ENCODE results near the gene CFAP99. TPM values are rescaled to one million over a fixed set of nuclear protein-coding genes. Genes with fewer than 3 reads are reported as not detected.

The CFAP99 gene
- total RNA-seq, 2 donors from 2014 or later = not detected

GRCh38 chr4:2402941-2403340, 15.8 kb upstream of the CFAP99 start:
- TF ChIP-seq CTCF (IDR thresholded peaks at IDR 0.05) = no peak
- no peak overlapping the region for H3K4me3 ChIP-seq
- H3K27ac ChIP-seq = no peak overlapping the region
- H3K36me3 ChIP-seq = no peaks in the 10 kb centered on the region
- peaks cover 0 to 18% of the 10 kb centered on the region in 2 donors for H3K4me1 ChIP-seq
- H3K27me3 ChIP-seq = no peaks in the 10 kb centered on the region
- H3K9me3 ChIP-seq = no peaks in the 10 kb centered on the region
- no peak for DNase-seq (ENCODE audit: low spot score)

- no peaks in the 10 kb centered on the region for H3K9me3 ChIP-seq
- no peaks in the 10 kb centered on the region for H3K27me3 ChIP-seq
- H3K4me3 ChIP-seq = no peak overlapping the region
- DNase-seq (ENCODE audit: low spot score) = no peak
- H3K36me3 ChIP-seq = no peaks in the 10 kb centered on the region
- TF ChIP-seq CTCF (IDR thresholded peaks at IDR 0.05) = no peak
- peaks cover 0 to 16% of the 10 kb centered on the region in 2 donors for H3K4me1 ChIP-seq
- no peak overlapping the region for H3K27ac ChIP-seq
These were observed 12.3 kb upstream of the CFAP99 start for GRCh38 chr4:2406406-2406805.

- TF ChIP-seq CTCF (IDR thresholded peaks at IDR 0.05) = no peak
- Histone ChIP-seq H3K36me3 (no peaks in the 10 kb centered on the region), H3K27me3 (no peaks in the 10 kb centered on the region), H3K4me1 (peaks cover 0 to 13% of the 10 kb centered on the region in 2 donors), H3K9me3 (no peaks in the 10 kb centered on the region), H3K4me3 (no peak overlapping the region), H3K27ac (no peak overlapping the region)
- DNase-seq (ENCODE audit: low spot score) = no peak
These were observed 11.8 kb upstream of the CFAP99 start for GRCh38 chr4:2406920-2407319.

- no peaks in the 10 kb centered on the region for H3K36me3 ChIP-seq
- no peak for TF ChIP-seq CTCF (IDR thresholded peaks at IDR 0.05)
- DNase-seq (ENCODE audit: low spot score) = no peak
These were observed 10.8 kb upstream of the CFAP99 start for GRCh38 chr4:2407991-2408342.

GRCh38 chr4:2408401-2408958, 10.3 kb upstream of the CFAP99 start:
- no peak for TF ChIP-seq CTCF (IDR thresholded peaks at IDR 0.05)
- no peak for DNase-seq (ENCODE audit: low spot score)
- Histone ChIP-seq H3K27ac (no peak overlapping the region), H3K27me3 (no peaks in the 10 kb centered on the region), H3K36me3 (no peaks in the 10 kb centered on the region), H3K9me3 (no peaks in the 10 kb centered on the region), H3K4me1 (peaks cover 0 to 18% of the 10 kb centered on the region in 2 donors), H3K4me3 (no peak overlapping the region)

More at GRCh38 chr4:2407991-2408342, 10.8 kb upstream of the CFAP99 start:
- H3K27me3 ChIP-seq = no peaks in the 10 kb centered on the region
- no peak overlapping the region for H3K4me3 ChIP-seq
- no peak overlapping the region for H3K27ac ChIP-seq
- peaks cover 0 to 13% of the 10 kb centered on the region in 2 donors for H3K4me1 ChIP-seq
- H3K9me3 ChIP-seq = no peaks in the 10 kb centered on the region

GRCh38 chr4:2408976-2409375, 9.8 kb upstream of the CFAP99 start:
- Histone ChIP-seq H3K27ac (no peak overlapping the region), H3K4me3 (no peak overlapping the region), H3K27me3 (no peaks in the 10 kb centered on the region), H3K4me1 (peaks cover 0 to 23% of the 10 kb centered on the region in 2 donors), H3K9me3 (no peaks in the 10 kb centered on the region), H3K36me3 (no peaks in the 10 kb centered on the region)
- TF ChIP-seq CTCF (IDR thresholded peaks at IDR 0.05) = no peak
- no peak for DNase-seq (ENCODE audit: low spot score)
